Gastroesophageal sphincter (tissue), 4 donors: ENCODE results near the gene KIRREL1. TPM values are rescaled to one million over a fixed set of nuclear protein-coding genes. Genes with fewer than 3 reads are reported as not detected.

Source experiments
- ATAC-seq: fragments of 150-250 bp; one replicate; pipeline ENCODE4 v1.9.1; 2016; ENCODE audit warnings: mild to moderate bottlenecking, moderate library complexity
- H3K27ac ChIP-seq, 4 donors: fragments of 200-600 bp; sonication (generic) in 3 of 4; 1 replicate in 3 of 4; 2 replicates in 1 of 4; pipeline ENCODE4 v1.5.1; 2016 to 2019
- H3K27me3 ChIP-seq: fragments of 200-600 bp; sonication (generic); one replicate; pipeline ENCODE4 v1.5.1; 2019
- H3K36me3 ChIP-seq, 2 donors: fragments of 200-600 bp; sonication (generic); one replicate each; pipeline ENCODE4 v1.5.1; 2019; ENCODE audit warnings: control low read depth in 1 of 2
- H3K4me1 ChIP-seq, 3 donors: fragments of 200-600 bp; sonication (generic); 1 replicate in 2 of 3; 2 replicates in 1 of 3; pipeline ENCODE4 v1.5.1; 2016 to 2019; ENCODE audit warnings: control low read depth in 2 of 3
- H3K4me3 ChIP-seq, 2 donors: fragments of 200-600 bp; sonication (generic); one replicate each; pipeline ENCODE4 v1.5.1; 2019; ENCODE audit warnings: mild to moderate bottlenecking in 1 of 2, moderate library complexity in 1 of 2
- H3K9me3 ChIP-seq, 3 donors: fragments of 200-600 bp; sonication (generic); one replicate each; pipeline ENCODE4 v1.5.1; 2017 to 2019; ENCODE audit warnings: control low read depth in 2 of 3
- EP300 ChIP-seq: sonication (generic); formaldehyde crosslinking; IDR thresholded peaks from one replicate; pipeline ENCODE4 v1.6.1; 2017; ENCODE audit warnings: antibody characterized with exemption, mild to moderate bottlenecking
- POLR2A ChIP-seq, 2 donors: fragments of 450-650 bp; IDR thresholded peaks; one replicate each; pipeline ENCODE4 v1.6.1; 2017; ENCODE audit warnings: antibody characterized with exemption in 2 of 2, mild to moderate bottlenecking in 2 of 2, moderate library complexity in 1 of 2
- POLR2AphosphoS5 ChIP-seq: sonication (generic); formaldehyde crosslinking; IDR thresholded peaks from one replicate; pipeline ENCODE4 v1.6.1; 2017; ENCODE audit warnings: antibody characterized with exemption
- WGBS, 2 donors: methylation state at CpG; one replicate each; pipeline ENCODE4 v1.1.5; 2018; ENCODE audit warnings: low coverage in 1 of 2; 5-methylcytosine and 5-hydroxymethylcytosine counted together
- total RNA-seq, 4 donors: library from RNA; depleted of rRNA; stranded (reverse); fragments of >200 nt; gene quantifications; one replicate each; pipeline ENCODE4 v1.1.0, GENCODE V29; 2016
- TF ChIP-seq, protein P1 (sequence below), 4 experiments: fragments of 200-600 bp in 2 of 4; fragments of 450-650 bp in 2 of 4; sonication (generic) in 1 of 4; IDR thresholded peaks; one replicate each; pipeline ENCODE4 v1.5.1; 2017 to 2019; ENCODE audit warnings: antibody characterized with exemption in 4 of 4, mild to moderate bottlenecking in 2 of 4, moderate library complexity in 2 of 4

Gene KIRREL1
- total RNA-seq, 4 donors from 2014 or later = 43.1 to 73.1 (median 48.1) TPM

DNA sequence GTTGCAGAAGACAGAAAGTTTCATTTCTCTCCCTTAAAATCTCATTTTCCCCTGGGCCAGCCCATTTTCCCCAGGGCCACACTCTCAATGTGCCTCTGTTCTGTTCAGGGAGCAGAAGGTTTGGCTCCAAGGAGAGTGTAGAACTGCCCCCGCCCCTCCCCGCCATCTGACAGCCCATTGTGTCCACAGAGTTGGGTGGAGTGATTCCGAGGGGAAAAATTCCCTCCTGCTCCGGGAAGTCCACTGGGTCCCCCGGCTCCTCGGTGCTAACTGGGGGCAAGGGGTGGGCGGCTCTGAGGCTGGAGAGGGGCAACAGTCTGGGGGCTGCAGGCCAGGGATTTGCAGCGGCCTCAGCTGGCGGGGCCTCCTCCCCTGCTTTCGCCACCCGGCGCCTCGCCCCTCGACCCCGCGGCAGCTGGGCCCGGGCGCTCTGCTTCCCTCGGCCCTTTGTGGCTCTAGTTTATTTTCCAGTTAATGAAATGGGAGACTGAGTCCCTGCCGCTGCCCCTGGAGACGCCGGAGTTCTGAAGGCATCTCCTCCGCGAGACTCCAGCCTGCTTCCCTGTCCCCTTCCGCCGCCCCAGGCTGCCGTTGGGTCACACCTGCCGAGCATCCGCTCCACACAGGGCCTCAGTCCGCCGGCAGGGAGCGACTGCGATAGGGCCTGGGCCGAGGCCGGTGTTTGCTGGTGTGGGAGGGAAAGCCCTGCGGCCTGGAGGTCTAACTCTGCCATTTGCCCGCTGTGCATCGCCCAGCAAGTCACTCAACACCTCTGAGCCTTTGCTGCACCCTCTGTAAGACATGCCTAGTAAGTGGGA, 14.7 kb upstream of the KIRREL1 start:
- peak; percentile 70 for ATAC-seq
- H3K27me3 ChIP-seq = peaks cover 26% of the 10 kb centered on the region
- no peaks in the 10 kb centered on the region for H3K36me3 ChIP-seq
- 31 to 90% methylated on average over 2 to 3 of the region's 38 CpGs for WGBS, 2 donors
- peak overlapping the region in 1 of 2 donors; percentile 44 for H3K4me3 ChIP-seq
- H3K9me3 ChIP-seq = no peaks in the 10 kb centered on the region
- TF ChIP-seq, protein P1, sequence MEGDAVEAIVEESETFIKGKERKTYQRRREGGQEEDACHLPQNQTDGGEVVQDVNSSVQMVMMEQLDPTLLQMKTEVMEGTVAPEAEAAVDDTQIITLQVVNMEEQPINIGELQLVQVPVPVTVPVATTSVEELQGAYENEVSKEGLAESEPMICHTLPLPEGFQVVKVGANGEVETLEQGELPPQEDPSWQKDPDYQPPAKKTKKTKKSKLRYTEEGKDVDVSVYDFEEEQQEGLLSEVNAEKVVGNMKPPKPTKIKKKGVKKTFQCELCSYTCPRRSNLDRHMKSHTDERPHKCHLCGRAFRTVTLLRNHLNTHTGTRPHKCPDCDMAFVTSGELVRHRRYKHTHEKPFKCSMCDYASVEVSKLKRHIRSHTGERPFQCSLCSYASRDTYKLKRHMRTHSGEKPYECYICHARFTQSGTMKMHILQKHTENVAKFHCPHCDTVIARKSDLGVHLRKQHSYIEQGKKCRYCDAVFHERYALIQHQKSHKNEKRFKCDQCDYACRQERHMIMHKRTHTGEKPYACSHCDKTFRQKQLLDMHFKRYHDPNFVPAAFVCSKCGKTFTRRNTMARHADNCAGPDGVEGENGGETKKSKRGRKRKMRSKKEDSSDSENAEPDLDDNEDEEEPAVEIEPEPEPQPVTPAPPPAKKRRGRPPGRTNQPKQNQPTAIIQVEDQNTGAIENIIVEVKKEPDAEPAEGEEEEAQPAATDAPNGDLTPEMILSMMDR (IDR thresholded peaks at IDR 0.05) = no peak
- TF ChIP-seq EP300 (no peak), POLR2A (IDR thresholded peaks at IDR 0.05) (no peak), POLR2AphosphoS5 (no peak)
- H3K27ac ChIP-seq = peak overlapping the region in 2 of 4 donors; percentile 4 to 63
- H3K4me1 ChIP-seq = peaks cover 0 to 10% (median 4%) of the 10 kb centered on the region in 3 donors

DNA sequence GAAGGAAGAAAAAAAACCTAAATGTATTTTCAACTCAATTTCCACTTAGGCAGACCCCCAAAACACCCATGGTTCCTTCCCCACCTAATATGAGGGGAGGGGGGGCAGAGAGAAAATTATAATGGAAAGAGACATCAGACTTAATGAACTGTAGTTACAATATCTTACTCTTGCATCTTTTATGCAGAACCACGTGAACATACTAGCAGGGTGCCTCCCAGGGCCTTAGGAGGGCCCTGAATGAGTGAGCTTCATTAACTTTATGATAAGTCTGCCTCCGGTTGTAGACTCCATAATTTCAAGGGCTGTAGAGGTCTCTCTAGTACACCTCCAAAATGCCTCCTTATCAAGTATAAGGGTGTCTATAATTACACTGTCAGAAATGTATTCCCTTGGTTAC, 11.3 kb upstream of the KIRREL1 start:
- Histone ChIP-seq H3K9me3 (no peaks in the 10 kb centered on the region), H3K27ac (no peak overlapping the region), H3K4me1 (peaks cover 0 to 10% (median 4%) of the 10 kb centered on the region in 3 donors), H3K36me3 (no peaks in the 10 kb centered on the region), H3K4me3 (no peak overlapping the region), H3K27me3 (peaks cover 31% of the 10 kb centered on the region)
- WGBS, 2 donors = 72 to 83% methylated on average over 2 of the region's 2 CpGs
- ATAC-seq = no peak
- TF ChIP-seq POLR2A (IDR thresholded peaks at IDR 0.05) = no peak
- no peak for TF ChIP-seq EP300
- TF ChIP-seq, protein P1 (IDR thresholded peaks at IDR 0.05) = no peak
- no peak for TF ChIP-seq POLR2AphosphoS5

DNA sequence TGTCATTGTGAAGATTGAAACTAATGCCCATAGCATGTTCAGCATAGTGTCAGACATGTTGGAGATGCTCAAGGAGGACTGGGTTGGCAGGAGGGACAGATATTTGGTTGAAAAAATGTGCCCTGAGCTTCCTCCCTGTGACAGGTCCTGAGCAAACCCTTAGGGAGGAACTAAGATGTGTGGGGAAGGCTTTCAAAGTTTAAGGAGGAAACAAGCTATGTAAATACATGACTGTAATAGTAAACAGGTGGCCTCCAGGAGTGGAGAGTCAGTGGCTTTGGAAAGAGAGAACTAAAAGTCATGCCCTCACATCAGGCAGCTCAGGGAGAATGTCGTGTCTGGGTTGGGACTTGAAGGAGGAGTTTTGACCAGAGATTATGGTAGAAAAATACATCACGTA, 9.7 kb upstream of the KIRREL1 start:
- TF ChIP-seq POLR2A (IDR thresholded peaks at IDR 0.05) (no peak), EP300 (no peak), POLR2AphosphoS5 (no peak)
- TF ChIP-seq, protein P1 (IDR thresholded peaks at IDR 0.05) = no peak
- no peak overlapping the region for H3K27ac ChIP-seq
- H3K27me3 ChIP-seq = peaks cover 23% of the 10 kb centered on the region
- no peak for ATAC-seq
- H3K36me3 ChIP-seq = no peaks in the 10 kb centered on the region
- H3K4me1 ChIP-seq = peaks cover 0 to 4% (median 2%) of the 10 kb centered on the region in 3 donors
- no peak overlapping the region for H3K4me3 ChIP-seq
- WGBS, 2 donors = 73 to 92% methylated on average over 2 of the region's 2 CpGs
- H3K9me3 ChIP-seq = no peaks in the 10 kb centered on the region

DNA sequence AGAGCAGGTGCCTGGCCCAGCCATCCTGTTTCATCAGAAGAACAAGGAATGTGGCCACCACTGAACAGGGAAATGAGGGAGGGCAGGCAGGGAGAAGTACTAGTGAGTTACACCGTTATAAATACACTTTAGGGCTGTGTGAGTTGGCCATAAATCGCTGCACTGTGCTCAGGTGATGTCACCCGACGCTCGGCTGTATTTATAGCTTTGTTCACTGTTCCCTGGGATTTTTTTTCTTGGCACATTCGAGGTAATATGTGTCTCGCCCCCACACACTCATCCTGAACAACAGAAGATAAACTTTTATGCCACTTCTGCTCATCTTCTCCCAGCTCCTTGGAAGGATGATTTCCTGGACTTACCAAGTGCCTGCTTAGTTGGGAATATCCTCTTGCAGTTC, 9.0 kb upstream of the KIRREL1 start:
- no peak for ATAC-seq
- WGBS, 2 donors = 45 to 53% methylated on average over 7 of the region's 7 CpGs
- Histone ChIP-seq H3K4me1 (no peaks in the 10 kb centered on the region), H3K4me3 (no peak overlapping the region), H3K9me3 (no peaks in the 10 kb centered on the region), H3K27me3 (peaks cover 16% of the 10 kb centered on the region), H3K36me3 (no peaks in the 10 kb centered on the region), H3K27ac (no peak overlapping the region)
- no peak for TF ChIP-seq EP300

DNA sequence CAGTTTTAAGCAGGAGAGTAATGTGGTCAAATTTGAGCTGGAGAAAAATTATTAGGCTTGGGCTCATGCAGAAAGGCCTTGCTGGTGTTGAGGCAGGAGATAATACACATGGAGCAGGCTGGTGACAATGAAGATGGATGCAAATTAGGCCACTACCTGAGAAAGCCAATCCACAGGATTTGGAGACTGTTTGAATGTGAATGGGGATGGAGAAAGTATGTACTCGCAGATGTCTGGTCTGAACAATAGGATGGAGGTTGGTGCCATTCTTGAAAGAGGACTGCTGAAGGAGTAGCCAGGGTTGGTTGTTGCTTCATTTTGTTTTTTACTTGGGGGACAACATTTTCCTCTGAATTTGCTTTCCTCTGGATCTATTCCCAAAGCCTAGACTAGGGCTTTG, 8.0 kb upstream of the KIRREL1 start:
- Histone ChIP-seq H3K4me3 (no peak overlapping the region), H3K27ac (no peak overlapping the region), H3K4me1 (no peaks in the 10 kb centered on the region), H3K36me3 (no peaks in the 10 kb centered on the region), H3K27me3 (peaks cover 13% of the 10 kb centered on the region), H3K9me3 (no peaks in the 10 kb centered on the region)
- WGBS, 2 donors = 86 to 92% methylated on average over 1 of the region's 1 CpG
- ATAC-seq = no peak
- TF ChIP-seq POLR2A (IDR thresholded peaks at IDR 0.05) = no peak

DNA sequence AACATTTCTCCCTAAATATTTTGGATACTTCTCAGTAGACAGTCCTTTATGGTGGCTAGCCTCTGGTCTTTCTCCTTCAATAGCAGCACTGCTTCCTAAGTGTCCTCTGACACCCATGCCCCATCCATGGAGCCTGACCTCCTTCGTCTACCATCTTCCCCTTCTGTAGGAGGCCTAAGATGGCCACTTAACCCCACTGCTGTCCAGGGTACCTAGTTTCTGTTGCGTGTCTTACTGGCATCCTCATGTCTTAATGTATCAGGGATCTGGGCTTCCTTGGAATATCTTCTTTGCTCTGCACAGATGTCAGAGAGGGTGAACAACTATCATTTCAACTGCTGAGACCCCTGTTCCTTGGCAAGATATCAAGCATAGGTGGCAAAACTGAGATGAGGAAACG, 5.4 kb upstream of the KIRREL1 start:
- H3K4me3 ChIP-seq = no peak overlapping the region
- no peaks in the 10 kb centered on the region for H3K36me3 ChIP-seq
- 72% methylated on average over 3 of the region's 3 CpGs; no CpG with 5 or more reads in 1 of the 2 donors for WGBS, 2 donors
- TF ChIP-seq EP300 = no peak
- H3K9me3 ChIP-seq = no peaks in the 10 kb centered on the region
- H3K4me1 ChIP-seq = peaks cover 0 to 13% (median 8%) of the 10 kb centered on the region in 3 donors
- H3K27ac ChIP-seq = no peak overlapping the region
- peaks cover 10% of the 10 kb centered on the region for H3K27me3 ChIP-seq
- no peak for ATAC-seq
